NK-92 treated with Interleukin-12 subunit alpha and Interleukin-12 subunit beta, amount 100 ng/mL, for 24 hours (cell line): ENCODE data around the gene KRT6B.
A peak's percentile ranks its signal among the peaks of the same experiment; 100 is the strongest.
"Not testable (repeated sequence)": the region's sequence is repeated elsewhere in the genome, so short reads cannot be mapped to it uniquely, and the experiment has no call there.

Experiments used
- DNase-seq: peaks from one replicate; lab custom pipeline; 2025; lab: John Stamatoyannopoulos, UW

Gene KRT6B

GRCh38 chr12:52469853-52470252 lies 17.9 kb upstream of the KRT6B start:
- DNase-seq, result no peak

GRCh38 chr12:52464897-52465296 lies 13.0 kb upstream of the KRT6B start:
- no peak for DNase-seq

- no peak for DNase-seq
Measured at GRCh38 chr12:52461693-52462092, 9.7 kb upstream of the KRT6B start.

- DNase-seq, result no peak
Measured at GRCh38 chr12:52458861-52459260, 6.9 kb upstream of the KRT6B start.

- DNase-seq, result no peak
Measured at GRCh38 chr12:52455821-52456220, 3.9 kb upstream of the KRT6B start.

- DNase-seq, result no peak
Measured at GRCh38 chr12:52454411-52455201, 2.7 kb upstream of the KRT6B start.

- DNase-seq, result no peak
Measured at GRCh38 chr12:52448228-52448627, 3.7 kb downstream of the KRT6B start.

- not testable (repeated sequence) for DNase-seq
Measured at GRCh38 chr12:52447196-52447595, 4.8 kb downstream of the KRT6B start.

- no peak for DNase-seq
Measured at GRCh38 chr12:52446367-52447045, 5.4 kb downstream of the KRT6B start.

GRCh38 chr12:52445876-52446275 lies 6.1 kb downstream of the KRT6B start:
- DNase-seq, result no peak

- no peak for DNase-seq
Measured at GRCh38 chr12:52444647-52445595, 7.0 kb downstream of the KRT6B start.

- no peak for DNase-seq
Measured at GRCh38 chr12:52443966-52444365, 8.0 kb downstream of the KRT6B start.

GRCh38 chr12:52442600-52443061 lies 9.3 kb downstream of the KRT6B start:
- no peak for DNase-seq

- no peak for DNase-seq
Measured at GRCh38 chr12:52441320-52441911, 10.5 kb downstream of the KRT6B start.

- DNase-seq, result no peak
Measured at GRCh38 chr12:52440821-52441319, 11.1 kb downstream of the KRT6B start.

- DNase-seq, result peak; percentile 12
Measured at GRCh38 chr12:52439845-52440244, 12.1 kb downstream of the KRT6B start.

- DNase-seq, result no peak
Measured at GRCh38 chr12:52439420-52439819, 12.5 kb downstream of the KRT6B start.

- DNase-seq, result no peak
Measured at GRCh38 chr12:52438305-52439301, 13.3 kb downstream of the KRT6B start.

- DNase-seq, result no peak
Measured at GRCh38 chr12:52437508-52437907, 14.4 kb downstream of the KRT6B start.

GRCh38 chr12:52436828-52437474 lies 15.0 kb downstream of the KRT6B start:
- no peak for DNase-seq
